NCI-H226 (cell line): ENCODE results near the gene CYP27A1.

Experiments
- DNase-seq: peaks from one replicate; pipeline ENCODE4 v3.0.0-alpha.2; 2015

The CYP27A1 gene

DNA sequence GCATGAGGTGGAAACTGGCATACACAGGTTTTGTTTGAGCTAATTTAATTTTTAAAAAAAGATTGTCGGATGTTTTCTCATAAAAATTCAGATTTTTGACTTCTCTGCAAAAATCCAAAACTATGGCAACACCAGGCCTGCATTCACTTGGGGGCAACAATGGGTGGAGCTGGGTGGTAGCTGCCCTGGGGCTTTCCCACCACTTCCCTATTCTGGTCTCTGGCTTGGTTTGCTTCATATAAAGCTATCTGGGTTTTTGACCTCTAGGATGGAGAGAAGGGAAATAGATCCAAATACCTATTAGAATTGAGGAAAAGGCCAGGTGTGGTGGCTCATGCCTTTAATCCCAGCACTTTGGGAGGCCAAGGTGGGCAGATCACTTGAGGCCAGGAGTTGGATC, 5.5 kb upstream of the CYP27A1 start:
- DNase-seq: no peak

DNA sequence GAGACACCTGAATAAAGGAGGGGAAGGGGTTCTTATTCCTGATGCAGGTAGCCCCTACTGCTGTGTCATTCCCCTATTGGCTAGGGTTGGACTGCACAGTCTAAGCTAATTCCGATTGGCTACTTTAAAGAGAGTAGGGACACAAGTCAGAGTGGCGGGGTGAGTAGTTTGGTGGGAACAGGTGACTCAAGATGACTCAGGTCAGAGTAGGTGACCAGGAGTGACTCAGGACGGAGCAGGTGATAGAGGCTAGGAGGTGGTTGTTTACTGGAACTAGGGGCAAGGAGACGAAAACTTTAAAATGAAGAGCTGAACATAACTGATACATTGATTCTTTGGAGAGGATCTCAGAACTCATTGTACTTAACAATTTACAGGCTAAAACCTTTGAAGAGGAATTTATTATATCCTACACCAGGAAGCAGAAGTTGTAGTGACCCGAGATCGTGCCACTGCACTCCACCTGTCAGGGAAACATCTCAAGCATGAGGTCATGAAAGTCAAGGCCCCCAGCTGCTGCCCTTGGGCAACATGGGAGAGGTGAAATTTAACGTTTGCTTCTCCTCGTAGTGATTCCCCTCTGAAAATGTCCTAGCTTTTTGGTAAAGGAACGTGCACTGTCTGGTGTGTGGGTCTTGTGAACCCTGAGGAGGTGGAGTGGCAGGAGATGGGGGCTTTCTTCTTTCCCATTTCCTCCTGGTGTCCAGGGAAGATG, 4.5 kb upstream of the CYP27A1 start:
- DNase-seq: no peak

DNA sequence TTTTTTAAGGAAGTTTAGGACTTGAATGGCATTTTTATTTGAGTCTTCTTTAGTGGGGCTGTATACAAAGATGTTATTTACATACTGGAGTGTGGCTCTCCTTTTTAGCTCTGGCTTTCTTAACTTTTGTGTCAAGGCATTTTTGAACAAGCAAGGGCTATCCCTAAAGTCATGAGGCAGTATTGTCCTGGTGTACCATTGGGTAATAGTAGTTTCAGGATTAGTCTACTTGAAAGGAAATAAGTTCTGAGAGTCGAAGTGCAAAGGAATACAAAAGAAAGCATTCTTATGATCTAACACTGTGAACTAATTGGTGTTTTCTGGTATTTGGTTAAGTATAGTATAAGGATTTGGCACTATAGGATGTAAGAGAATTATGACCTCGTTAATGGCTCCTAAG, 1.9 kb upstream of the CYP27A1 start:
- DNase-seq: no peak

DNA sequence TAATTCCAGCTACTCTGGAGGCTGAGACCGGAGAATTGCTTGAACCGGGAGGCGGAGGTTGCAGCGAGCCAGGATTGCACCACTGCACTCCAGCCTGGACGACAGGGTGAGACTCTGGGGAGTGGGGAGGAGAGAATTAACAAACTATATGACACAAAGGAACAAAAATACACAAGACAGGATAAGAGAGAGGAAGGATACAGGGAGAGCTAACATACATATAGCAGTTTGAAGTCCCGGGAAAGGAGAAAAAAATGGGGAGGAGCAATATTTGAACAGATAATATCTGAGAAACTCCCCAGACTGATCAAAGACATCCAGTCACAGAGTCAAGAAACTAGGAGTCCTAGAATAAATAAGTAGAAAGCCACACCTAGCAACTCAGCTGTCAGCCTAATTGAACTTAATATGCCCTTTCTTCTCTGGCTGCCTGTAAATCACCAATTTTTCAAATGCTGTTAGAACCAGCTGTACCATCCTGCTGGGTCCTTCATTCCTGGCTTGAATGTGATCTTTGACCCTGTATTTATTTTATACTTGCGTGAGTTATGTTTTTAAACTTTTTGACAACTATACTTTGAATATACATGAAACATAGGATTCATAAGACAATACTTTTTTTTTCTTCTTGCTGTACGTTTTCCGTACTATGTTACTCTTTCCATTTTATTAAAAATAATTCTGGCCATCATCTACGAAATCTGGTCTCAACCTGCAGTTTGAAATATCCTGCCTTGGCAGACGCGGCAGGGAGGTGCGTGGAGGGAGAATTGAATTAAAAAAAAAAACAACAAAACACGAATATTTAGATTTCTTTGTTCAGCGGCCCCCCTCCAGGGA, 876 bp upstream of the CYP27A1 start:
- DNase-seq: no peak

DNA sequence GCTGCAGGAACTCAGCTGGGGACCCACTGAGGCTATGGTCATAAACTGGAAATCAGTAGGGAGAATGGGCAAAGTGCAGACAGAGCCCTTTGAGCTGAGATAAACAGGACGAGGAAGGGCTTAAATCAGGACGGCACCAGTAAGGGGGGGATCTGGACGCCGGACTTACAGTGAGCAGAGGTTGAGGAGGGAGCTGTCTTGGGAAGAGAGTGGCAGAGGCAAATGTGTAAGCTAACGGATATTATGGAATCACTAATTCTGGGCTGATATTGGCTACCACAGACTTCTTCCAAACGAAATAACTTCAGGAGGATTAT, 539 bp downstream of the CYP27A1 start:
- DNase-seq: no peak

DNA sequence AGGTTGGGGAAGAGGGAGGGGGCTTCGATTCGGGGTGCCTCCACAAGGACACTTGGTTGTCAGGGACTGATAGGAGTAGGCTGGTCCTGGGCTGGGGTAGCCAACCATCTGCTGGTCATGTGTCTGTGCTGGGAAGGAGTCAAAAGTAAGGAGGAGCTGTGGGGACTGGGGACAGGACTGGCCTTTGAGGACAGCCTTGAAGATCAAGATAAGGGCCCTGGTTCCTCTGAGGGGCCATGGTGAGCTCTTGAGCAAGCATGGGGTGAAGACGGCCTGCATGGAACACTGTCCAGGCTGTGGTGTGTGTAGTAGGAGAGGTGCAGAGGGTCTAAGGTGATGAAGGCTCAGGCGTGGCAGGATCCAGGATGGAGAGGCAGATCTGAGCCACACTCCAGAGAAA, 1.7 kb downstream of the CYP27A1 start:
- DNase-seq: no peak

DNA sequence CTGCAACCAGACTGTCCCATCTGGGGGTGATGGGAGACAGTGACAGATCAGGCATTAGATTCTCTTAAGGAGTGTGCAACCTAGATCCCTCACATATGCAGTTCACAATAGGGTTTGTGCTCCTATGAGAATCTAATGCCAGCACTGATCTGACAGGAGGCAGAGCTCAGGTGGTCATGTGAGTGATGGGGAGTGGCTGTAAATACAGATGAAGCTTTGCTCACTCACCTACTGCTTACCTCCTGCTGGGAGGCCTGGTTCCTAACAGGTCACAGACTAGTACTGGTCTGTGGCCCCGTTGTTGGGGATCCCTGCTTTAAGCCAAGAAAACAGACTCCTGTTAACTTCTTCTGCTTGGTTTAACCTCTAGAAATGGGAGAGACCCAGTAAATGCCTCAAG, 3.2 kb downstream of the CYP27A1 start:
- DNase-seq: no peak

DNA sequence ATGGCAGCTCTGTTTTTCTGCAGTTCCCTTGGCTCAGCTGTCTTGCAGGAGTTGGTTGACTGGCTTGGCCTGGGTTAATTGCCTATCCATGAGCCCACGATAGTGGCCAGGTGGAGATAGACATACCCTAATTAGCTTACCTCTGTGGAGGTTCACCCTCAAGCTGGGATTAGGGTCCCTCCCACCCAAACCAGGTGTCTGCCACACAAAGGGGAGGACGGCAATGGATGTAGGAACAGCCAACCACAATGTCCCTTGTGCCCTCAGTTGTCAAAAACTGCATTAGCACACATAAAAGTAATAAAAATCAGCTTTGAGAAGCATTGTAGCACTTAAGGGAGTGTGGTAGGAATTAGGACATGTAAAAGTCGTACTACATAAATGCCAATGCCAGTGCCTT, 4.2 kb downstream of the CYP27A1 start:
- no peak for DNase-seq

DNA sequence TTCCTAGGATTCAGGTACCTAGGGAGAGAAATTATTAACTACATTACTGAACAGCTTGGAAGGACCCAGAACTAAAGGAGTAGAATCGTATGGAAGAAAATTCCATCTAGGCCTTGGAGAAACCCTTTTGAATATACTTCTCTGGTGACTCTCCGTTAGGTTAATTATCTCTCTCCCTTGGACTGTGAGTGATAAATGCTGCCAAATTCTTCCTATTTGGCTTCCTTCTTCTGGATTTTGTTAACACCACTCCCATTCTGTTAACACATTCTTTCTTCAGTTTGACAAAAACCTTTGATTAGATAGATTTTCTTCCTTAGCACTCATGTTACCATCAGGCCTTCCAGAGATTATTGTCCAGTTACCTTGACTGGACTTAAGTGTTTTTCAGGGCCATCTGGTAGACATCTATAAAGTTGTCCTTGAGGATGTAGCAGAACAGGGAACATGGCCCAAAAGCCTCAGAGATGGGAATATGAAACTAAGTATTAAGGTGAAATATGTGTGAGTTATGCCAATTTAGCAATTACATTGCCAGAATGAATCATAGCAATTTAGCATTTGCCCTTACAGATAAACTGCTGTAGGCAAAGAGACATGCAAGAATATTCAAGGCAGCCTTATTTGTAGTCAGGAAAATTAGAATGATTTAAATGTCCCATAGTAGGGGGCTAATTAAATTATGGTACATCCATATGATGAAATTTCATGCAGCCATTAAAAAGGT, 6.7 kb downstream of the CYP27A1 start:
- no peak for DNase-seq

DNA sequence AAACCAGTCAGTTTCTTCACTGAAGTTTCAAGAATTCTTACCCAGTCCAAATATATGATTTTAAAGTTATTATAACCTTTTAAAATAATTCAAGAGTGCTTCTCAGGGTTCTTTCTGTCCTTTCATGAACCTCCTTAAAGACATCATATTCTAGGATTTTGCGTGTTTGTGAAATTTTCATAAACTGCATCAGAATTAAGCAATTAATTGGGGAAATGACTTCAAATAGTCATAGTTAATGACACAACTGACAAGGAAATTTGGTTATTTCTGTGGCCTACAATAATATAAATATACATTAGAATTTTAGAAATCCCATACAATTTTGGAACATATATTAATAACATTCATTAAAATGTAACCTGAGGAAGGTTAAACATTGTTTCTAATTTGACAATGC, 10.5 kb downstream of the CYP27A1 start:
- DNase-seq: no peak

DNA sequence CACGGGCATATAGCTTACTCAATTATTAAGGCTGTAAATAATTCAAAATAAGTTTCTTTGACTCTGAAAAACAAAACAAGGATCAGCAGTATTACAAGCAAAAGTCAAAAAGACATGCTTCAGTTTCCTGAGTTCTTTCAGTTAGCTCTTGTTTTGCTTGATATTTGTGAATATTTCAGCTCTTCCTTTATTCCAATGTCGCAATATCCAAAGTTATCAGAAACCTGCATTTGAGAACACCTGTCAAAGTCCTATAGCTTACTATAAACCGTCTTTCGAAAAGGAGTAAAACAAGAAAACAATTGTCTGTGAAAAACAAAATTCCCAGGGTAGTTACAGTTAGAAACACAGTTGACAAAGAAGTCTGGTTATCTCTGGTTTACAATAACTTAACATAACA, 14.7 kb downstream of the CYP27A1 start:
- no peak for DNase-seq

DNA sequence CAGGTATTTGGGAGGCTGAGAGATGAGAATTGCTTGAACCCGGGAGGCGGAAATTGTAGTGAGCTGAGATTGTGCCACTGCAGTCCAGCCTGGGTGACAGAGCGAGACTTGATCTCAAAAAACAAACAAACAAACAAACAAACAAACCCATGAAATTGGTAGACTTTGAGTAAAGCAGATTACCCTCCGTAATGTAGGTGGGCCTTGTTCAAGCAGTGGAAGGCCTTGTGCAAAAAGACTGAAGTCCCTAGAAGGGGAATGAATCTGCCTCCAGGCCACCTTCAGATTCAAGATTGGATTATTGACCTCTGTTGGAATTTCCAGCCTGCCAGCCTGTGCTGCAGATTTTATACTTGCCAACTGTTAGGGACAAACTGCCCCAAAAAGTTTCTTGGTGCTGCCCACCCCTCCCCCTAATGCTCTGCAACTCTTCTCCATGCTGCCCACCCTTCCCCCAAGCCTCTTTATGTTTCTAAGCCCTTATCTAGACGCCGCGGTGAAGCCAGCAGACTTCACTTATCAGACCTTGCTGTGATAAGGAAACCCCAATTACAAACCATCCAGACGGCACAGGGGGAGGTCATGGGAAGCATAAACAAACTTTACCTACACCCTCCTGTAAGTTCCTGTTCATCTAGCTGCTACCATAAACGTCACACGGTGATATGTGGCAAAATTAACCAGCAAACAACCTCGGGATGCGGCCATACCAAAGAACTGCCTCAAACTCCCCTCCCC, 17.0 kb downstream of the CYP27A1 start:
- peak; percentile 70 for DNase-seq

DNA sequence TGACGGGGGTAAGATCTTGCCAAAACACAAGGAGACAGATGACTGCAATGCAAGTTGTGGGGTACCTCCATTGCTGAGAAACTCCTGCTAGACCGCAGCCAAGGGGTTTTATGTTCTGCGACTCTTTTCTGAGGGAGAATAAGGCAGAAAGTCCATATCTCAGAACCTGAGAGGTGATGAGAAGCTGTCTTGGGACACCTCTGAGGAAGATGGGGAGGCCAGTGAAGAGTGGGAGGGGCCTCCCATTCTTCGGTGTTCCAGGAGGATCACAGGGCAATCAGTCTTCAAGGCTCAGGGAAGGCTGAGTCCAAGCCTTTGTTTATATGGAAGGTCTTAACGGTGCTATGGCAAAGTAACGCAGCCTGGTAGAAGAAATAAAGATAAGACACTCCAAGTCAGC, 18.0 kb downstream of the CYP27A1 start:
- no peak for DNase-seq

DNA sequence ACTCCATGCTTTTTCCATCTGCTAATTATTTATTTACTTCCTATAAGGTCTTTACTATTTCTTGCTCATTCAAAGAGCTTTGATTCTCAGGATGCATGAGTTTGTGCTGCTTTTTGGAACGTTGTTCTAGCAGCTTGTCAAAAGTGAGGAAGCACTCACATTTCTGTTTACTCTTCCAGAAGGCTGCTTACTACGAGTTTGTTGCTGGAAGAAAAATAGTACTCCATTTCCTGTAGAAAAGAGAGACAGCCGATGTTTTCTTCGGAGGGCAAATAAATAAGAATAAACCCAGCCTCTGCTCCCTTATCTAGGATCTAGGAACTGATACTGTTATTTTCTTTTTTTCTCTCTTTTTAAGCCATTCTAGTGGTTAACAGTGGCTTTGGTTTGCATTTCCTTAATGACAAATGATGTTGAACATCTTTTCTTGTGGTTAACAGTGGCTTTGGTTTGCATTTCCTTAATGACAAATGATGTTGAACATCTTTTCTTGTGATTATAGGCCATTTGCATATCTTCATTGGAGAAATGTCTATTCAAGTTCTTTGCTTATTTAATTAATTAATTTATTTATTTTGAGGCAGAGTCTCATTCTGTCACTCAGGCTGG, 20.5 kb downstream of the CYP27A1 start:
- DNase-seq: no peak

DNA sequence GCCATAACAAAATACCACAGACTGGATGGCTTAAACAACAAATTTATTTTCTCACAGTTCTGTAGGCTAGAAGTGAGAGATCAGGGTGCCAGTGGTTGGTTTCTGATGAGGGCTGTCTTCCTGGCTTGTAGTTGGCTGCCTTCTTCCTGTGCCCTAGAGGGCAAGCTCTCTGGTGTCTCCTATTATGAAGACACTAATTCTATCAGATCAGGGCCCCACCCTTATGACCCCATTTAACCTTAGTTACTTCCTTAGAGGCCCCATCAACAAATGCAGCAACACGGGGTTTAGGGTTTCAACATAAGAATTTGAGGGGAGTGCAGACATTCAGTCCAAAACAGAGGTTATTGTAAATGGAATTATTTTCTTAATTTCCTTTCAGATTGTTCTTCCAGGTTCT, 22.9 kb downstream of the CYP27A1 start:
- DNase-seq: no peak

DNA sequence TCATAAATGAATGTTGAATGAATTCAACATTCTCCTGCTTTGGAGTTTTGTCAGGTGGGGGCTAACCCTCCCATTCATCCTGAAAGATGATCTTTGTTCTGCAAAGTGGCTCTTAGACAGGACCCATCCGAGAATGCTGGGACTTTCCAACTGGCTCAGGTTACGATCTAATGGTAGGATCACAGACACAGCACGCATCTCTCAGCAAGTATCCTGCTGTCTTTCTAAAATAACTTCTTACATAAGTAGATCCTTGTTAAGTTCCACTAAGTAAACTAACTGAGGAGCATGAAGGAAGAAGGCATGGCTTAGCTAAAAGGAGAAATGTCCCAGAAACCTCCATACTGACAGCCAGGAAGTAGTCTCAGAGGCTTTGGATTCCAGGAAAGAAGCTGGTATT, 23.7 kb downstream of the CYP27A1 start:
- DNase-seq: no peak

DNA sequence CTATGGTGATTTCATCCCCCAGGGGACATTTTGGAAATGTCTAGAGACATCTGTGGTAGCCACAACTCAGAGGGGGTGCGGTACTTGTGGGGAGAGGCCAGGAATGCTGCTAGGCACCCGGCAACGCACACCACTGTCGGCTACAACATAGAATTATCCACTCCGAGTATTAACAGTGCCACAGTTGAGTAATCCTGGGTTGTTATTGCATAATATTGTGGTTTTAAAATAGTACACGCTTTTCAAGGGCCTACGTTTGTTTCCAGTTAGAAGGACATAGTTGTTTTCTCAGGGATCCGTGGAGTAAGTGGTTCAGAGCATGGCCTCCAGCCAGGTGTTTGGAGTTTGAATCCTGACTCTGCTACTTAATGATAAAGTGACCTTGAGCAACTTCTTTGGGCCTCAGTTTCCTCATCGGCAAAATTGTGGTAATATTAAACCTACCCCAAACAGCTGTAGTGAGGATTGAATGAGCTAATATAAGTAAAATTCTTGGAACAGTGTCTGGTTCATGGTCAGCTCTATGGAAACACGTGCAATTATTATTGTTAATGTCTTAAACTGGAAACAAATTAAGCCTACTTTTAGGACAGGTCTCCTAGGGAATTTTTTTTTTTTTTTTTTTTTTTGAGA, 24.5 kb downstream of the CYP27A1 start:
- DNase-seq: peak; percentile 98

DNA sequence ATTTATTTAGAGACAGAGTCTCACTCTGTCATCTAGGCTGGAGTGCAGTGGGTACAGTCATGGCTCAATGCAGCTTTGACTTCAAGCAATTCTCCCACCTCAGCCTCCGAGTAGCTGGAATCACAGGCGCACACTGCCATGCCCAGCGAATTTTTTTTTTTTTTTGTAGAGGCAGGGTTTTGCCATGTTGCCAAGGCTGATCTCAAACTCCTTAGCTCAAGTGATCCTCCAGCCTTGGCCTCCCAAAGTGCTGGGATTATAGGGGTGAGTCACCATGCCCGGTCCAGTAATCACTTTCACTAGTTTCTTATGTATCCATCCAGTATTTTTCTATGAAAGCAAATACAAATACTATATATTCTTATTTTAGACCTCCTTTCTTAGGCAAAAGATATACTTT, 25.7 kb downstream of the CYP27A1 start:
- DNase-seq: peak; percentile 35

DNA sequence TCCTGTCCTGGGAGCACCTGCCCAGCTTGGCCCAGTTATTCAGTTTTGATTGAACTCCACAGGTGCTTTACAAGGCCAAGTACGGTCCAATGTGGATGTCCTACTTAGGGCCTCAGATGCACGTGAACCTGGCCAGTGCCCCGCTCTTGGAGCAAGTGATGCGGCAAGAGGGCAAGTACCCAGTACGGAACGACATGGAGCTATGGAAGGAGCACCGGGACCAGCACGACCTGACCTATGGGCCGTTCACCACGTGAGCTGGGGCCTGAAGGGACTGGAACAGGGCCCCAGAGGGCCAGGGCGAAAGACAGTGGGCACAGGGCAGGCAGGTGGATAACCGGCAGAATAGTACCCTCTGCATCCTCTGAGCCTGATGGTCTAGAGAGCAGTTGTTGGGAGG, 27.6 kb downstream of the CYP27A1 start:
- no peak for DNase-seq

DNA sequence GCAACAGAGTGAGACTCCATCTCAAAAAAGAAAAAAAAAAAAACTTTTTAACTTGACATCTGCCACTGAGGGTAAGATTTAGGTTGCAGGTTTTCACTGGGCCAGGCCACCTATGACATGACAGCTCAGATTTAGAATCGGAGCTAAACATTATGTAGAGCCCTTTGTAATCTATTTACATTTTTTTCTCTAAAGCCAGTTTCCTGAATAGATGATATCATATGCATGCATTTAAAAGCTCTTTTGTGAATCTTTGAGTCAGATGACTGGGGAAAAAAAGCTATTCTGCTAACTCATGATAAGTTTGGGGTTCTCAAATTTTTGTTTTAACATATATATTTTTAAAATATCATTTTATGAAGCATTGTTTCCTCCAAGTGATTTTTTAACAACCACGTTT, 28.3 kb downstream of the CYP27A1 start:
- DNase-seq: no peak

DNA sequence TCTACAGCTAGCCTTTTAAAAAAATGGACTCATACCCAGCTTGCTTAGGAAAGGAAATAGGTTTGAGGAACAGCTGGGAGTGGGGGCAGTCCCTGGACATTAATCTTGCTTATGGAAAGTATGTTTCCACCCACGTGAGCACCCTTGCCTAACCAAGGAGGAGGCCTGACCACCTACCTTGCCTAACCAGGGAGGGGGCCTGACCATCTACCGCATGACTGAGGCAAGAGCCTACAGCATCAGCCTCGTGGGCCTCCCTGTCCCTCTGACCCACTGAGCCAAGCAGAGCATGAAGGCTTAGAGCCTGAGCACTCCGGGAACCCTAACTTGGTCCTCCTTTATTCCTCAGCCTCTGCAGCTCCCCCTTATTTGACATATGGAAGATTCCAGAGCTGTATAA, 29.4 kb downstream of the CYP27A1 start:
- DNase-seq: no peak

DNA sequence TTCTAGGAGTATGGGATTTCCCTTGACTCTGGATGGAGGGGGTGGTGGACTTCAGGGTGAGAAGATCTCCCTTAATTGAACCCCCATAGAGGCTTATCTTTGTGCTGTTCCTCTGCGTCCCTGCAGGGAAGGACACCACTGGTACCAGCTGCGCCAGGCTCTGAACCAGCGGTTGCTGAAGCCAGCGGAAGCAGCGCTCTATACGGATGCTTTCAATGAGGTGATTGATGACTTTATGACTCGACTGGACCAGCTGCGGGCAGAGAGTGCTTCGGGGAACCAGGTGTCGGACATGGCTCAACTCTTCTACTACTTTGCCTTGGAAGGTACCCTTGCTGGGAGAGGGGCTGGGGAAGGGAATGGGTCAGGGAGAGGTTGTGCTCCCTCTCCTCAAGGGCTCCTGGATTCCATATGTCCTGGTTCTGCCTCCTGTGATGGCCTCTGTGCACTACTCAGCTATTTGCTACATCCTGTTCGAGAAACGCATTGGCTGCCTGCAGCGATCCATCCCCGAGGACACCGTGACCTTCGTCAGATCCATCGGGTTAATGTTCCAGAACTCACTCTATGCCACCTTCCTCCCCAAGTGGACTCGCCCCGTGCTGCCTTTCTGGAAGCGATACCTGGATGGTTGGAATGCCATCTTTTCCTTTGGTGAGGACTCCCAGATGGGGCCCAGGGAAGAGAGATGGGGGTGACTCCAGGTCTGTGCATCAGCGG, 30.3 kb downstream of the CYP27A1 start:
- DNase-seq: no peak
